ENCODE data around the gene BTBD9.

The BTBD9 gene

DNA sequence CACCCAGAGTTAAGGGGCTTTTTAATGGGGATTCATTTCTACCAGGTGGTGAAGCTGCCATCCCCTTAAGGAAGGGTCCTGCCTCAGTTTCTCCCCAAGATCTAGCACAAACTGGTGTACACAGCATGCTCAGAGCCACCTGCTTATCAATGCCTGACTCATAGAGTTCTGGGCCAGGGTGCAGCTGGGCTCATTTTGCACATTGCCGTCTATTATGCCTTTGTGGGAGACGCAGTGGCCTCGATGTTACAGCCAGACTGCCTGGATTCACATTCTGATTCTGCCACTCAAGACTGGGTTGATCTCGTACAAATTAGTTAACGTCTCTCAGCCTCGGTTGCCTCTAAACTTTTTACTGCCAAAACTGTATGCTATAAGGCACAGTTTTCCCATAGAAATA, 454.5 kb downstream of the BTBD9 start:
- TF ChIP-seq, protein P1, sequence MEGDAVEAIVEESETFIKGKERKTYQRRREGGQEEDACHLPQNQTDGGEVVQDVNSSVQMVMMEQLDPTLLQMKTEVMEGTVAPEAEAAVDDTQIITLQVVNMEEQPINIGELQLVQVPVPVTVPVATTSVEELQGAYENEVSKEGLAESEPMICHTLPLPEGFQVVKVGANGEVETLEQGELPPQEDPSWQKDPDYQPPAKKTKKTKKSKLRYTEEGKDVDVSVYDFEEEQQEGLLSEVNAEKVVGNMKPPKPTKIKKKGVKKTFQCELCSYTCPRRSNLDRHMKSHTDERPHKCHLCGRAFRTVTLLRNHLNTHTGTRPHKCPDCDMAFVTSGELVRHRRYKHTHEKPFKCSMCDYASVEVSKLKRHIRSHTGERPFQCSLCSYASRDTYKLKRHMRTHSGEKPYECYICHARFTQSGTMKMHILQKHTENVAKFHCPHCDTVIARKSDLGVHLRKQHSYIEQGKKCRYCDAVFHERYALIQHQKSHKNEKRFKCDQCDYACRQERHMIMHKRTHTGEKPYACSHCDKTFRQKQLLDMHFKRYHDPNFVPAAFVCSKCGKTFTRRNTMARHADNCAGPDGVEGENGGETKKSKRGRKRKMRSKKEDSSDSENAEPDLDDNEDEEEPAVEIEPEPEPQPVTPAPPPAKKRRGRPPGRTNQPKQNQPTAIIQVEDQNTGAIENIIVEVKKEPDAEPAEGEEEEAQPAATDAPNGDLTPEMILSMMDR (IDR thresholded peaks at IDR 0.05; ENCODE audit: low read length, missing control alignments): no peak
- no peak for DNase-seq (ENCODE audit: low read depth)
- H3K4me3 ChIP-seq (replicated peaks; ENCODE audit: low read depth, low read length): no peak overlapping the region

DNA sequence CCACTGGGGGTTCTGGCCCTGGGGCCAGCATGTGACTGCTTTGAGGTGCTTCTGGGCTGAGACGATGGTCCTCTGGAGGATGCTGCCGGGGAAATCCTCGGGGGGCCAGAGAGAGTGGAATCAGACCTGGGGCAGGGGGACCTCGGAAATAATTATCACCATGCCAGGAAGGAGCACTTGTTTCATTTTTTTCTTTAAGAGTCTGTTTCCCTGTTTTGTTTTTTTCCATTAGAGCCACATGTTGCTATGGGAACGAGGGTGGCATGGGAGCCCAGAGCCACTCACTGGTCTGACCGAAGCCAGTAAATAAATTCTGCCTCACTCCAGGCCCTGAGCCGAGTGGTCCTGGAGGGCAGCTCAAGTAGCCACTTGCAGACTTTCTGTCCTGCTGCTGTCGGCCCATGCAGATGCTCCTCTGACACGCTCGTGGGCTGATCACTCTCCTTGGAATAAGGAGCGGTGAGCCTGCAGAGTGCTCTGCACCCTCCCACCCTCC, 455.1 kb downstream of the BTBD9 start:
- TF ChIP-seq, protein P1 (IDR thresholded peaks at IDR 0.05; ENCODE audit: low read length, missing control alignments): no peak
- H3K4me3 ChIP-seq (replicated peaks; ENCODE audit: low read depth, low read length): no peak overlapping the region
- no peak for DNase-seq (ENCODE audit: low read depth)

DNA sequence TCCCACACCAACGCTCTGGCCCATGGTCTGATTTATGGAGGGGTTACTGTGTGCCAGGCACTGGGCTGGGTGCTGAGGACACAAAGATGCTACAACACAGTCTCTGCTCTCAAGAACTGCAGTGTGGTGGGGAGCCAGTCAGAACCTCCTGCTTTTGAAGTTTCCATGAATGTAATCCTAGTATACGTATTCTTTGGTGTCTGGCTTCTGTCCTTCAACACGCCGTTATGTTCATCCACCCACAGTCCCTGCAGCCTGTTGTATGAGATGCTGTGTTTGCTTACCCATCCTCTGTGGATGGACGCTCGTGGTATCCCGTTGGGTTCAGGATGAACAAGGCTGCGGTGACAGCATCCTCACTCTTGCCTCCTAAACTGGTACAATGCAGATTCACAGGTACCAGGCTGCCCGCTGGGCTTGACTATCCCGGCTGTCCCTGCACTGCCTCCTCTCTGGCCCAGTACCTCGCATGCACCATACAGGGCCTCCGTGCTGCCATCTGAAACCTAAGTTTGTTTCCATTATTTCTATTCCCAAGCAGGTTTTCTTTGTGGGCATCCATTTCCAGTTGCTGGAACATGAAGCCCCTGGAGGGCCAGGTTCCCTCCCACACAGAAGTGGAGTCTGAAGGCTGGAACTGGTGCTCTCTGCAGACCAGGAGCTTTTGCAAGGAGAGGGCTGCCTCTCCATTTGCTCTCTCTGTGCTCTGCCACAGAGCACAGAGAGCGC, 455.7 kb downstream of the BTBD9 start:
- no peak for DNase-seq (ENCODE audit: low read depth)
- no peak overlapping the region for H3K4me3 ChIP-seq (replicated peaks; ENCODE audit: low read depth, low read length)
- TF ChIP-seq, protein P1 (IDR thresholded peaks at IDR 0.05; ENCODE audit: low read length, missing control alignments): no peak

DNA sequence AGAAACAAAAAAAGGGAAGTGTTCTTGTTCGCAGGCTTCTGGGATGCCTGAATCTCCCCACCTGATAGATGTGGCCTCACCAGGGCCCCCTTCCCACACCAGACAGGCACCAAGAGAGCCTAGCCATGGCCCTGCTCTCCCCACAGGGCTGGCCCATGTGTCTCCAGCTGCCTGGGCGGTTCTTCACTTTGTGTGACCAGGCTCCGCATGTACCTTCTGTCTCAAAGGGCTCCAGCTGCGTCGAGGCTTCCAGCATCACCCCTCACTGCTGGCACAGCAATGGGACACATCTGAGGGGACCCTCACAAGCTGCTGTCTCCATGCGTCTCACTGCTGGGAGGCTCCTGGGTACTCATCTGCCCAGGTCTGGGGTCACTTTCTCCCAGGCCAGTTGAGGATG, 457.3 kb downstream of the BTBD9 start:
- DNase-seq (ENCODE audit: low read depth): no peak
- TF ChIP-seq, protein P1 (IDR thresholded peaks at IDR 0.05; ENCODE audit: low read length, missing control alignments): no peak
- H3K4me3 ChIP-seq (replicated peaks; ENCODE audit: low read depth, low read length): no peak overlapping the region

DNA sequence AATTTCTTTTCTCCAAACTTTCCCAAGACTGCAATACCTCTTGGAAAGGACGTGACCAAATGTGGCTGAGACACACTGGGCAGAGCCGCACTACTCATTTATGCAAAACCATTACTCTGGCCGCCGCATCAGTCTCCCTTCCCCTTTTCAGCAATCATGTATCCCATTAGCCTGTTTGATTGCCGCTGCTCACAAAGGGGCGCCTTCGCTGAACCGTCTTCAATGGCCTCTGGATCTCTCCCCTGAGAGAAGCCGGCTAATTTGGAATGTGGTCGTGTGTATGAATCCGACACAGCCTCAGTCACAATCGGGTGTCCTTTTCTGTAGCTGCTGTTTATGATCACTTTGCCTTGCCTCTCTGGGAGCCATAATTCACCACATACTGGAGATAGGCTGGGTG, 459.1 kb downstream of the BTBD9 start:
- TF ChIP-seq, protein P1 (IDR thresholded peaks at IDR 0.05; ENCODE audit: low read length, missing control alignments): no peak
- DNase-seq (ENCODE audit: low read depth): no peak
- H3K4me3 ChIP-seq (replicated peaks; ENCODE audit: low read depth, low read length): no peak overlapping the region

DNA sequence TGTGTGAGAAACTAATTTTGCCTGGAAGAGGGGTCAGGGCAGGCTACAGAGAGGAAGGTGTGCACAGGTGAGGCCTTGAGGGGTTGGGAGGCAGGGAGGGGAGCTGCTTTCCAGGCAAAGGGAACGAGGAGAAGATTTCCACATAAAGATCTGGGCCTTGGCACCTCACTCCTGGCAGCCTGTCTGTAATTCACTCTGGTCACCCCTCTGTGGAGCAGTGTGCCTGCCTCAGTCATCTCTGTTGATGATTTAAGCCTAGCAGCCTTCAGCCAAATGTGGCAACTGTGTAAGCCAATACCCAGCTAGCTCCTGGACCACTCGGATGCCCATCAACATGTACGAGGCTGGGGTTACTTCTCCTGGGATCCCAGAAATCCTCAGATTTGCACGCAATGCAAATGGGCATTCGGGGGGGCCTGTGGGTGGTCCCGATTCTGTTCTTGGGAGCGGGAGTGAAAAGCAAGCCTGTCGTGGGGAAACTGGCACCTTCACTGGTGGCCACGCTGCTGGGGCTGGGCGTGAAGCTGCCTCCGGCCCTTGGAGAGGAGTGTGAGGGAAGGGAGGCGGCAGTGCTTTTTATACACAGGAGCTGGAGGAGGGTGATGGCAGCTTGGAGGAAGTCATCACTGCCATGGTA, 459.8 kb downstream of the BTBD9 start:
- no peak for DNase-seq (ENCODE audit: low read depth)

More for the DNA sequence above, 459.8 kb downstream of the BTBD9 start:
- TF ChIP-seq, protein P1 (IDR thresholded peaks at IDR 0.05; ENCODE audit: low read length, missing control alignments): no peak
- no peak overlapping the region for H3K4me3 ChIP-seq (replicated peaks; ENCODE audit: low read depth, low read length)

Measured in fibroblast of pulmonary artery (primary cell).